IMR-90 (cell line): ENCODE results near the gene ZDHHC8. TPM values are rescaled to one million over a fixed set of nuclear protein-coding genes. Genes with fewer than 3 reads are reported as not detected.

Source experiments
- ATAC-seq: fragments of 200-7000 bp; cut with Tn5 transposase; 2 replicates; pipeline ENCODE4 v1.9.1; 2020; ENCODE audit warnings: low read depth, mild to moderate bottlenecking, moderate library complexity
- BruUV-seq: library from RNA; stranded (reverse); fragments of 400-500 nt; replicated peaks from 2 replicates; lab custom pipeline; 2021; lab: Mats Ljungman, UMichigan
- CTCF ChIA-PET: fragments of 300-600 bp; formaldehyde crosslinking; extraction: SDS; loops from one replicate; lab custom pipeline; 2021; ENCODE audit warnings: antibody characterized with exemption; lab: Yijun Ruan, JAX
- POLR2A ChIA-PET: fragments of 300-600 bp; sonication (Branson Sonifier 250); formaldehyde crosslinking; loops from one replicate; lab custom pipeline; 2022; ENCODE audit warnings: antibody characterized with exemption; ENCODE audit not compliant: unreplicated experiment; lab: Charles Lee
- DNase-seq: peaks from one replicate; pipeline ENCODE4 v3.0.0; 2013
- H2AFZ ChIP-seq: replicated peaks from 2 replicates; pipeline ENCODE3; 2013; ENCODE audit warnings: low read length, mild to moderate bottlenecking; ENCODE audit not compliant: poor library complexity
- H2AK5ac ChIP-seq: 2 replicates; pipeline ENCODE4 v1.6.1; 2013; ENCODE audit warnings: low read depth, low read length, inconsistent platforms
- H2AK9ac ChIP-seq: replicated peaks from 2 replicates; pipeline ENCODE3; 2013; ENCODE audit warnings: mild to moderate bottlenecking, low read depth, low read length, moderate library complexity; ENCODE audit not compliant: poor library complexity
- H2BK120ac ChIP-seq: 2 replicates; pipeline ENCODE4 v1.6.1; 2013; ENCODE audit warnings: low read depth, low read length, inconsistent platforms
- H2BK15ac ChIP-seq: 3 replicates; pipeline ENCODE4 v1.6.1; 2013; ENCODE audit warnings: low read depth, low read length, inconsistent platforms
- H2BK20ac ChIP-seq: 2 replicates; pipeline ENCODE4 v1.6.1; 2013; ENCODE audit warnings: low read depth, mild to moderate bottlenecking, inconsistent platforms, low read length, moderate library complexity
- H2BK5ac ChIP-seq: 2 replicates; pipeline ENCODE4 v1.6.1; 2013; ENCODE audit warnings: mild to moderate bottlenecking, low read depth, low read length, inconsistent platforms; ENCODE audit not compliant: poor library complexity, severe bottlenecking
- H3K14ac ChIP-seq: replicated peaks from 2 replicates; pipeline ENCODE4 v1.6.1; 2013; ENCODE audit warnings: low read depth, low read length, inconsistent platforms
- H3K18ac ChIP-seq: 2 replicates; pipeline ENCODE4 v1.6.1; 2013; ENCODE audit warnings: low read depth, low read length, control low read depth
- H3K23ac ChIP-seq: 2 replicates; pipeline ENCODE4 v1.6.1; 2013; ENCODE audit warnings: low read depth, low read length, inconsistent platforms
- H3K27ac ChIP-seq: 2 replicates; pipeline ENCODE4 v1.5.1; 2013; ENCODE audit warnings: mild to moderate bottlenecking, control low read depth, low read length; ENCODE audit not compliant: insufficient read depth
- H3K27me3 ChIP-seq: 2 replicates; pipeline ENCODE4 v1.6.1; 2013; ENCODE audit warnings: low read length; ENCODE audit not compliant: control insufficient read depth, insufficient read depth
- H3K36me3 ChIP-seq: 2 replicates; pipeline ENCODE4 v1.6.1; 2013; ENCODE audit warnings: low read length, mixed read lengths; ENCODE audit not compliant: control insufficient read depth, insufficient read depth
- H3K4ac ChIP-seq: 2 replicates; pipeline ENCODE4 v1.6.1; 2013; ENCODE audit warnings: low read depth, low read length, inconsistent platforms
- H3K4me1 ChIP-seq: 2 replicates; pipeline ENCODE4 v1.6.1; 2013; ENCODE audit warnings: low read length, mixed read lengths; ENCODE audit not compliant: control insufficient read depth, insufficient read depth
- H3K4me2 ChIP-seq: 2 replicates; pipeline ENCODE4 v1.6.1; 2013; ENCODE audit warnings: low read depth, mild to moderate bottlenecking, control low read depth, low read length, moderate library complexity
- H3K4me3 ChIP-seq: 2 replicates; pipeline ENCODE4 v1.5.1; 2013; ENCODE audit warnings: low read depth, mild to moderate bottlenecking, control low read depth, low read length, moderate library complexity; ENCODE audit not compliant: insufficient read depth
- H3K56ac ChIP-seq: 2 replicates; pipeline ENCODE4 v1.6.1; 2013; ENCODE audit warnings: low read length, inconsistent platforms; ENCODE audit not compliant: insufficient read depth; ENCODE audit errors: extremely low read depth
- H3K79me1 ChIP-seq, 2 experiments: 2 replicates each; pipeline ENCODE4 v1.6.1; 2013; ENCODE audit warnings: low read length in 2 of 2, inconsistent platforms in 1 of 2, low read depth in 1 of 2
- H3K9ac ChIP-seq: 2 replicates; pipeline ENCODE4 v1.6.1; 2013; ENCODE audit warnings: low read depth, low read length, control low read depth
- H3K9me1 ChIP-seq: 2 replicates; pipeline ENCODE4 v1.6.1; 2013; ENCODE audit warnings: low read length, inconsistent platforms; ENCODE audit not compliant: insufficient read depth
- H3K9me3 ChIP-seq: 2 replicates; pipeline ENCODE4 v1.6.1; 2013; ENCODE audit warnings: low read length; ENCODE audit not compliant: control insufficient read depth, insufficient read depth
- H4K20me1 ChIP-seq: 2 replicates; pipeline ENCODE4 v1.6.1; 2013; ENCODE audit warnings: low read length, inconsistent platforms; ENCODE audit not compliant: insufficient read depth
- H4K5ac ChIP-seq: 2 replicates; pipeline ENCODE4 v1.6.1; 2013; ENCODE audit warnings: mild to moderate bottlenecking, low read depth, low read length, control low read depth
- H4K8ac ChIP-seq, 2 experiments: 2 replicates each; pipeline ENCODE4 v1.6.1; 2013; ENCODE audit warnings: low read depth in 2 of 2, low read length in 2 of 2, control low read depth in 1 of 2, inconsistent platforms in 1 of 2
- H4K91ac ChIP-seq: 2 replicates; pipeline ENCODE4 v1.6.1; 2013; ENCODE audit warnings: low read depth, low read length, inconsistent platforms; ENCODE audit not compliant: insufficient read depth
- BHLHE40 ChIP-seq: fragments of 150-350 bp; IDR thresholded peaks from 2 replicates; pipeline ENCODE4 v1.6.1; 2016; ENCODE audit warnings: mild to moderate bottlenecking, low read depth, low read length
- CEBPB ChIP-seq: IDR thresholded peaks from 2 replicates; pipeline ENCODE4 v1.6.1; 2012; ENCODE audit warnings: low read depth, low read length, improper control_type of control experiment
- CHD1 ChIP-seq: IDR thresholded peaks from 2 replicates; pipeline ENCODE4 v1.6.1; 2012; ENCODE audit warnings: low read depth, low read length, improper control_type of control experiment
- FOS ChIP-seq: fragments of 150-350 bp; IDR thresholded peaks from 2 replicates; pipeline ENCODE4 v1.6.1; 2016; ENCODE audit warnings: low read depth, low read length
- MAFK ChIP-seq: IDR thresholded peaks from 2 replicates; pipeline ENCODE4 v1.6.1; 2012; ENCODE audit warnings: low read depth, low read length, improper control_type of control experiment
- MAZ ChIP-seq: IDR thresholded peaks from 2 replicates; pipeline ENCODE4 v1.6.1; 2012; ENCODE audit warnings: low read depth, mild to moderate bottlenecking, low read length, improper control_type of control experiment, moderate library complexity, borderline replicate concordance
- MXI1 ChIP-seq: IDR thresholded peaks from 2 replicates; pipeline ENCODE4 v1.6.1; 2012; ENCODE audit warnings: low read depth, mild to moderate bottlenecking, low read length, moderate library complexity, borderline replicate concordance
- NFE2L2 ChIP-seq: fragments of 150-350 bp; IDR thresholded peaks from 2 replicates; pipeline ENCODE4 v1.6.1; 2016; ENCODE audit warnings: low read depth, mild to moderate bottlenecking, low read length
- POLR2A ChIP-seq: IDR thresholded peaks from 2 replicates; pipeline ENCODE4 v1.6.1; 2012; ENCODE audit warnings: mild to moderate bottlenecking, low read depth, low read length
- RAD21 ChIP-seq: IDR thresholded peaks from 2 replicates; pipeline ENCODE4 v1.6.1; 2012; ENCODE audit warnings: low read length, improper control_type of control experiment
- RCOR1 ChIP-seq: IDR thresholded peaks from 2 replicates; pipeline ENCODE4 v1.6.1; 2012; ENCODE audit warnings: mild to moderate bottlenecking, low read length, improper control_type of control experiment; ENCODE audit not compliant: insufficient replicate concordance
- RFX5 ChIP-seq: IDR thresholded peaks from 2 replicates; pipeline ENCODE4 v1.8.0; 2012; ENCODE audit warnings: low read depth, mild to moderate bottlenecking, low read length, moderate library complexity
- SMC3 ChIP-seq: fragments of 150-350 bp; IDR thresholded peaks from 2 replicates; pipeline ENCODE4 v1.6.1; 2016; ENCODE audit warnings: low read depth, mild to moderate bottlenecking, antibody characterized with exemption, low read length, moderate library complexity
- WGBS, 2 experiments: methylation state at CpG; one replicate each; pipeline versions ENCODE4 v1.1.5 to v1.1.7; 2013; ENCODE audit warnings: missing lambda C conversion rate in 2 of 2; ENCODE audit not compliant: insufficient read length in 1 of 2; ENCODE audit errors: extremely low coverage in 2 of 2; 5-methylcytosine and 5-hydroxymethylcytosine counted together
- dilution Hi-C: fragments of 300-500 bp; cut with HindIII; formaldehyde crosslinking; loops from one replicate; pipeline ENCODE4 v1.14.3; 2018; ENCODE audit warnings: low sequenced_read_pairs; ENCODE audit not compliant: unreplicated experiment
- in situ Hi-C: fragments of 300-500 bp; cut with MboI; formaldehyde crosslinking; loops from 3 replicates; pipeline ENCODE4 v1.14.3; 2019; ENCODE audit warnings: low sequenced_read_pairs, inconsistent platforms, mixed read lengths
- intact Hi-C: fragments of 100-400 bp; cut with micrococcal nuclease; formaldehyde crosslinking; loops from 2 replicates; pipeline ENCODE4 v1.10.0; 2022
- polyA plus RNA-seq, 3 experiments: library from polyadenylated mRNA; depleted of rRNA; stranded (reverse); fragments of >200 nt; gene quantifications; 2 replicates each; pipeline ENCODE4 v1.2.3, GENCODE V29; 2012; ENCODE audit warnings: low replicate concordance in 1 of 3
- total RNA-seq: library from RNA; depleted of rRNA; stranded (reverse); fragments of >200 nt; gene quantifications from 2 replicates; pipeline ENCODE4 v1.2.3, GENCODE V29; 2012
- TF ChIP-seq, protein P1 (sequence below): conservative IDR thresholded peaks from 2 replicates; pipeline ENCODE4 v1.5.1; 2012; ENCODE audit warnings: mild to moderate bottlenecking, low read depth, low read length, improper control_type of control experiment
- TF ChIP-seq, protein P2 (sequence below): fragments of 150-350 bp; IDR thresholded peaks from 2 replicates; pipeline ENCODE4 v1.6.1; 2016; ENCODE audit warnings: low read depth, mild to moderate bottlenecking, low read length, moderate library complexity, borderline replicate concordance
- TF ChIP-seq, protein P3 (sequence below): fragments of 150-350 bp; IDR thresholded peaks from 2 replicates; pipeline ENCODE4 v1.6.1; 2017; ENCODE audit warnings: mild to moderate bottlenecking, antibody characterized with exemption, low read length, low read depth

ZDHHC8 gene
- total and polyA plus RNA-seq, 2 of the 4 experiments (the other 2 are of a cell fraction): 2.5 to 72.6 TPM

DNA sequence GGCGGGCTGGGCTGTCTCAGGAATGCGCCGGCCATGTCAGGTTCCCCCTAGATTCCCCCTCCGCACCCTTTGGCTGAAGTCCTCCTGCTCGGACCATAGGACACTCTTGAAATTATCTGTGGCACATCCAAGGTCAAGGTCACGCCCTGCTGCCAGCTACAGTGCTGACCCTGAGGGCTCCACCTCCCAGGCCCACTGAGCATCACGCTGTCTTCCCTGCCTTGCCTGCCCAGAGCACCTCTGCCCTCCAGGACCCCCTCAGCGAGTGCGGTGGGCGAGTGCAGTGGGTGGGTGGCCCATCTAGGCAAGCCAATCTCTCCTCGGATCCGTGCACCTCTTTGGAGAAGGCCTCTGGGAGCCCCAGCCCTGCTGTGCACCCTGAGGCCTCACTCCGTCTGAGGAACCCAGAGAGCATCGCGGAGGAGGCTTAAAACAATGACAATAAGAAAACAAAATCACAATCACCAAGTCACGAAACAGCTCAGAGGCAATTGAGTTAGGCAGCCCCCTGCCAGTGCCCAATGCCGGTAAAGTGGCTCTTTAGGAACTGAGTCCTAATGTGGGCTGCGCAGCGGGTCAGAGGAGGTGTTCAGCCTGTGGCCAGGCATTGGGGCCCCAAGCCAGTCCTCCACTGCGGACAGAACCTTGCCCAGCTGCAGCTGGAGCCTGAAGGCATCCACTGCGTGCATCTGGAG, 45.8 kb downstream of the ZDHHC8 start:
- no peak overlapping the region for H3K4me3 ChIP-seq
- no peak overlapping the region for H2BK5ac ChIP-seq
- H3K23ac ChIP-seq: no peak overlapping the region
- no peak overlapping the region for H4K91ac ChIP-seq
- no peak for DNase-seq
- H3K56ac ChIP-seq: no peak overlapping the region
- H3K36me3 ChIP-seq: no peaks in the 10 kb centered on the region
- no peak overlapping the region for H2BK20ac ChIP-seq
- no peaks in the 10 kb centered on the region for H3K79me1 ChIP-seq
- ChIA-PET CTCF (no interaction called here), POLR2A (no interaction called here)
- H2AK9ac ChIP-seq: no peak overlapping the region
- no peak overlapping the region for H3K9ac ChIP-seq
- TF ChIP-seq MXI1 (no peak), RCOR1 (no peak), MAZ (no peak), RFX5 (no peak), FOS (no peak), POLR2A (no peak), BHLHE40 (no peak), NFE2L2 (no peak), CHD1 (no peak), CEBPB (no peak), SMC3 (no peak), MAFK (no peak), RAD21 (no peak)
- TF ChIP-seq, protein P1, sequence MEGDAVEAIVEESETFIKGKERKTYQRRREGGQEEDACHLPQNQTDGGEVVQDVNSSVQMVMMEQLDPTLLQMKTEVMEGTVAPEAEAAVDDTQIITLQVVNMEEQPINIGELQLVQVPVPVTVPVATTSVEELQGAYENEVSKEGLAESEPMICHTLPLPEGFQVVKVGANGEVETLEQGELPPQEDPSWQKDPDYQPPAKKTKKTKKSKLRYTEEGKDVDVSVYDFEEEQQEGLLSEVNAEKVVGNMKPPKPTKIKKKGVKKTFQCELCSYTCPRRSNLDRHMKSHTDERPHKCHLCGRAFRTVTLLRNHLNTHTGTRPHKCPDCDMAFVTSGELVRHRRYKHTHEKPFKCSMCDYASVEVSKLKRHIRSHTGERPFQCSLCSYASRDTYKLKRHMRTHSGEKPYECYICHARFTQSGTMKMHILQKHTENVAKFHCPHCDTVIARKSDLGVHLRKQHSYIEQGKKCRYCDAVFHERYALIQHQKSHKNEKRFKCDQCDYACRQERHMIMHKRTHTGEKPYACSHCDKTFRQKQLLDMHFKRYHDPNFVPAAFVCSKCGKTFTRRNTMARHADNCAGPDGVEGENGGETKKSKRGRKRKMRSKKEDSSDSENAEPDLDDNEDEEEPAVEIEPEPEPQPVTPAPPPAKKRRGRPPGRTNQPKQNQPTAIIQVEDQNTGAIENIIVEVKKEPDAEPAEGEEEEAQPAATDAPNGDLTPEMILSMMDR: no peak
- TF ChIP-seq, protein P2, sequence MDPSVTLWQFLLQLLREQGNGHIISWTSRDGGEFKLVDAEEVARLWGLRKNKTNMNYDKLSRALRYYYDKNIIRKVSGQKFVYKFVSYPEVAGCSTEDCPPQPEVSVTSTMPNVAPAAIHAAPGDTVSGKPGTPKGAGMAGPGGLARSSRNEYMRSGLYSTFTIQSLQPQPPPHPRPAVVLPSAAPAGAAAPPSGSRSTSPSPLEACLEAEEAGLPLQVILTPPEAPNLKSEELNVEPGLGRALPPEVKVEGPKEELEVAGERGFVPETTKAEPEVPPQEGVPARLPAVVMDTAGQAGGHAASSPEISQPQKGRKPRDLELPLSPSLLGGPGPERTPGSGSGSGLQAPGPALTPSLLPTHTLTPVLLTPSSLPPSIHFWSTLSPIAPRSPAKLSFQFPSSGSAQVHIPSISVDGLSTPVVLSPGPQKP: no peak
- TF ChIP-seq, protein P3, sequence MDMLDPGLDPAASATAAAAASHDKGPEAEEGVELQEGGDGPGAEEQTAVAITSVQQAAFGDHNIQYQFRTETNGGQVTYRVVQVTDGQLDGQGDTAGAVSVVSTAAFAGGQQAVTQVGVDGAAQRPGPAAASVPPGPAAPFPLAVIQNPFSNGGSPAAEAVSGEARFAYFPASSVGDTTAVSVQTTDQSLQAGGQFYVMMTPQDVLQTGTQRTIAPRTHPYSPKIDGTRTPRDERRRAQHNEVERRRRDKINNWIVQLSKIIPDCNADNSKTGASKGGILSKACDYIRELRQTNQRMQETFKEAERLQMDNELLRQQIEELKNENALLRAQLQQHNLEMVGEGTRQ: no peak
- H3K4me2 ChIP-seq: no peak overlapping the region
- no peak overlapping the region for H4K5ac ChIP-seq
- intact Hi-C loops: loop anchor here (5.0 kb wide), 1 partner anchor 90 kb away; the partner anchor contains the start of gene RTN4R
- no peak overlapping the region for H2BK15ac ChIP-seq
- no TSS peak for BruUV-seq
- no peak overlapping the region for H3K4ac ChIP-seq
- no peak overlapping the region for H3K18ac ChIP-seq
- peaks cover 35% of the 10 kb centered on the region for H3K27me3 ChIP-seq
- H2BK120ac ChIP-seq: no peak overlapping the region
- no peak overlapping the region for H4K8ac ChIP-seq
- dilution Hi-C loops: no loop called here
- H3K9me1 ChIP-seq: no peaks in the 10 kb centered on the region
- no peak overlapping the region for H2AK5ac ChIP-seq
- H3K27ac ChIP-seq: no peak overlapping the region
- ATAC-seq: no peak
- WGBS, 2 experiments: 58% methylated on average over 13 of the region's 21 CpGs; no CpG with 5 or more reads in 1 of the 2 experiments
- H3K9me3 ChIP-seq: no peaks in the 10 kb centered on the region
- in situ Hi-C loops: no loop called here
- no peak overlapping the region for H3K14ac ChIP-seq
- no peaks in the 10 kb centered on the region for H3K4me1 ChIP-seq
- no peak overlapping the region for H2AFZ ChIP-seq
- H4K20me1 ChIP-seq: no peaks in the 10 kb centered on the region
